GM18517 (cell line): ENCODE data around the gene SPDEF.

Experiments used
- ATAC-seq: cut with Tn5 transposase; IDR thresholded peaks from one replicate; pipeline ENCODE4 v1.9.1; 2021; ENCODE audit warnings: mild to moderate bottlenecking, moderate library complexity; ENCODE audit not compliant: unreplicated experiment

SPDEF gene

GRCh38 chr6:34564181-34564580 is 8.1 kb upstream of the SPDEF start:
- ATAC-seq = no peak

DNA sequence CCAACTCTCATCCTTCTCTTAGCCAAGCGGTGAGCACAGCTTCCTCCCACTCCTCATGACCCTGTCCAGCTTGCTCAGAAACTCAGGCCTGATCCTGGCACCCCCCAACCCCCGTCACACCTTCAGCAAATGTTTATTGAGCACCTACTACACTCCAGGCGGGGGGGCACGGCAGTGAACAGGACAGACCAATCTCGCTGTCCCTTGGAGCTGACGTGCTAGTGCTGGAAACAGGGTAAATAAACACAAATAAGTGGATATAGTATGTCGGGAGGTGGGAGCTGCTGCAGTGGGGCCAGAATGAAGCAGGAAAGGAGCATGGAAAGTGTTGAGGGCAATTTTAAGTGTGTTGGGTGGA is 7.4 kb upstream of the SPDEF start:
- no peak for ATAC-seq

DNA sequence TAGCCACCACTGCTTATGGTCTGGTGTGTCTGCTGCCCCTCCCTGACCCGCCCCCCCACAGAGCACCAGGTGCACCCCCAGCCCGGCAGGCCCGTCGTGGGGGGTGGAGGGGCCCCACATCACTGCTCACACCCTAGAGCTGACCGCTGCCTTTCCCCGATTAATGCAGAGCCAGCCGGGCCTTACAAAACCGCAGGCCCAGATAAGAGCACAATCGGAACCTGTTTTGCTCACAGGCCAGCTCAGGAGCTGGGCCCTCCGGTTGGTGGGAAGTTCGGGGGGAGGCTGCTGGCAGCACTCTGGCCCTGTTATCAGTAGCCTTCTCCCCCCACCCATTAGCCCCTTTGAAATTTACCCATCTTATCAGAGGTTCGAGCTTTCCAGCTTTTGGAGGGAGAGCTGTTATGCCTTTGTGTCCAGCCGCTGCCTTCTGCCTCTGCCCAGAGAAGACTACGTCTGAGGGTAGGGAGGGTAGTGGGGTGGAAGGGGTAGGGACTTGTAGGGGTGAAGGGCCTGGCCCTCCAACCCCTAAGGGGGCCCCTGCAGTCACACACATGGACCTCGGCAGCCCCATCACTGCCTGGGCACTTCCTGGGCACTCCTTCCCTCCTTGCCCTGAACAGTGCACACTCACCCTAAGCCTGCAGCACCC is 6.9 kb upstream of the SPDEF start:
- ATAC-seq = no peak

- no peak for ATAC-seq
Measured at GRCh38 chr6:34562350-34562749, 6.2 kb upstream of the SPDEF start.

- no peak for ATAC-seq
Measured at GRCh38 chr6:34561227-34561530, 5.0 kb upstream of the SPDEF start.

GRCh38 chr6:34560366-34561226 is 4.5 kb upstream of the SPDEF start:
- ATAC-seq = no peak

GRCh38 chr6:34559651-34560365 is 3.7 kb upstream of the SPDEF start:
- ATAC-seq = no peak

DNA sequence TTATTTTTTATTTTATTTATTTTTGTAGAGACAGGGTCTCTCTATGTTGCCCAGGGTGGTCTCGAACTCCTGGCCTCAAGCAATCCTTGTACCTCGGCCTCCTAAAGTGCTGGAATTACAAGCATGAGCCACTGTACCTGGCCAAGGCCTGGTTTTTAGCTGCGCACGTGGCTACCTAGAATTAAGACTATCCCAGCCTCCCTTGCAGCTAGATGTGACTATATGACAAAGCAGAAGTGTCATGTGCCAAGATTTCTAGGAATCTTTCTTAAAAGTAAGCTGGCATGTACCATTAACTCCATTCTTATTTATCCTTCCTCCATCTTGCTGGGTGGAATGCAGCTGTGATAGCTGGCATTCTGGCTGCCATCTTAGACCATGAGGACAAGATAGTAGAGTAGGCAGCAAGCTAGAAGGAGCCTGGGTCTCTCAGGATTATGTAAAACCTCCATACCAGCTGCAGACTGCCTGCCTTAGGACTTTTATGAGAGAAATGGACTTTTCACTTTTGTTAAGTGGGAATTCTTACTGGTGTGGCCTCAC is 2.1 kb upstream of the SPDEF start:
- ATAC-seq = no peak

DNA sequence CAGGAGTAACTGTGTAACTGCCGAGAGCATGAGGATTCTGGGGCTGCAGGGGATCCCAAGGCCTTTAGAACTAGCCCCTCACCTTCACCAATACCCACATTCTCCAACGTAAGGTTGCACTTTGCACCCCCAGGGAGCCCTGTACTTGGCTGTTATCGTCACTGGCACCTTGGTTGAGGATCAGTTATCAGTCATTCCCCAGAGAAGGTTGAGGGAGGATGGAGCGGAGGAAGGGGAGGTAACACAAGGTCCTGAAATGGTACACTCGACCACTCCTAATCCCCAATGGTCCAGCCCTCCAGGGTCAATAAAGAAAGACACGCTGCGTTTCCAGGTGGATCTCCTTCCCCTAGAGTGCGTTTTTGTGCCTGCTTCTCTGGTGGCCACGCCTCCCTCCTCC is 1.1 kb upstream of the SPDEF start:
- ATAC-seq = no peak

GRCh38 chr6:34556493-34556892 is 364 bp upstream of the SPDEF start:
- no peak for ATAC-seq

DNA sequence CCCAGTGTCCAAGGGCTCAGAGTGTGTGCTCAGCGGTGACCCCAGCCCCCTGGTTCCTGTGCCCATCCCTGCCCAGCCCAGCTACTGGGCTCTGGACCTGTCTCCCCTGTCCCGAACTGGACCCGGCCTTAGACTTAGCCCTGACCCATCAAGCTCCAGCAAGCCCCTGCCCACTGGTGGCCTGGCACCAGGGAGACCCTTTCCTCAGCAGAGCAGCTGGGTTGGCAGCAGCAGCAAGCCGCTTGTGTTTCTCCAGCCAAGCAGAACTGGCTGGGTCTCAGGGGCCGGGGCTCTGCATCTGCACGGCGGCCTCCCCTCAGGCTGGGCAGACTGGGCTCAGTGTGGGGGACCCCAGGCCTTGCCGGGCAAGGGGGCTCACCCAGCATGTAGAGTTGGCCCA is 801 bp downstream of the SPDEF start:
- no peak for ATAC-seq

DNA sequence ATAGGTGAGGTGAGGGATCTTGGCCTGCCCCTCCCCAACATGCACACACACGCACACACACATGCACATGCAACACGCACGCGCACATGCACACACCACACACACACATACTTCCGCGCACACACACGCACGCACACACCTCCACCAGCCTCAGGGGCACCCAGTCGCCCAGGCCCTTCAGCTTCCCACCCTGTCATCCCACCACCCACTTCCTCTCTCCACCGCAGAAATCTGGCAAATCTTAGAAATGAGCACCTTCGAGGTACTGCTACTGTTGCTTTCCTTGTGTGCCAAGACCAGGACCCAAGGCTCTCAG is 1.2 kb downstream of the SPDEF start:
- ATAC-seq = no peak

DNA sequence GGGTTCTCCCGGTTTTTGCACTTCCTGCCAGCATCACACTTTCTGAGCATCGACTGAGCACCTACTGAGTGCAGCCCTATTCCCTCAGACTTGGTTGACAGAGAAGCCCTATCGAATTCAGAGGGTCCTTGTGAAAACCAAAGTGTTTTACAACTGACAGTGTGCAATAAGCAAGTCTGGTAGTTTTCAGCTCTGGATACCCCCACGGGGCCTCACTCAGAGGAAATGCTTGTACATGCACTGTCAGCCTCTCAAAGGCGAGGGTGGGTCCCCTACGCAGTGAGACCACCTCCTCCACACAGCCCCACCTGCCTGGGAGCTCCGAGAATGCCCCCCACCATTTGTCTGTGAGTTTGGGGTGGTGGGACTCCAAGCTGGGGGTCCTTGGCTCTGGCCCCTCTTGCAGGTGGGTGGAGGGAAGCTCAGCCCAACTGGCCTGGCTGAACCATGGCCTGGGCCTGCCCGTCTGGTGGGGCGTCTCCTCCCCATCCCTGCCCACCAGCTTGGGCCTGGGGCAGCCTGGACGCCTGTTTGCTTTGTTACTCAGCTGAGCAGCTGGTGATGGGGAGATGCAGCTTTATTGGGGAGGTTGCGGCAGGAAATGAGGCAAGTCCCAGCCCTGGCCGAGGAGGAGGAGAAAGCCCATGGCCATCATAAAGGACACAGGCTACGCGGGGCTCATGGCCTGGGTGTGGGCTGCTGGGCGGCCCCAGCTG is 1.7 kb downstream of the SPDEF start:
- no peak for ATAC-seq

GRCh38 chr6:34553750-34554149 is 2.4 kb downstream of the SPDEF start:
- ATAC-seq = no peak

DNA sequence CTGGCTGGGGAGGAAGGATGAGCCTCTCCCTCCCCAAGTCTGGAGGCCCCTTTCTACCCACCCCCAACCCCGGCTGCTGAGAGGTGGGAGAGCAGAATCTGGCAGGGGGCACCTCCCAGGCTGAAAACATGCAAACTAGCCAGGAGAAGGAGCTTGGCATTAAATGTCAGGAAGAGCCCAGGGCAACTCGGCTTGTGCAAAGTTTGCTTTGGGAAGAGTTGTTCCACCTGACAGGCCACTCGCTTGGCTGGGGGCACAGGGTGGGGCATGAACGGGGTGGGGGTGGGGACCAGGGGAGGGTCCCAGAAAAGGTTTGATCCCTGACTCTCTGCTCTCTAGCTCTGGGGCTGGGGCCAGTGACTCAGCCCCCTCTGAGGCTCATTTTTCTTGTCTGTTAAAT is 3.0 kb downstream of the SPDEF start:
- ATAC-seq = no peak

DNA sequence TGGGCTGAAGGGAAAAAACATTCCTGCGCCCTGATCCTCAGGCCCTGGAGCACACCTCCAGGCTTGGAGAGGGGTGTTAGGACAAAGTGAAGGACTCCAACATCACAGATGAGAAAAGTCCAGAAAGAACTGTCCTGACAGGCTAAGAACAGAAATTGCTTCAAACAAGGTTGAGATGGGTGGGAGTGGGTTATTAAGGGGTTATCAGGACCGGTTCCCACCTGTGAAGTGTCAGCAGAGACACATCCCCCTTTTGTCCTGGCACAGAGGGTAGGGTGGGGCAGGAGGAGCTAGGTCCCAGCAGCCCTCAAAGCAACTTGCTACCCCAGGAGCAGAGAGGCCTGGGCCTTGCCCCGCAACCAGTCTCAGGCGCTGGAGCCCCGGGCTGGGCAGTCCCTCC is 3.5 kb downstream of the SPDEF start:
- ATAC-seq = no peak

- no peak for ATAC-seq
Measured at GRCh38 chr6:34551720-34552119, 4.4 kb downstream of the SPDEF start.

- no peak for ATAC-seq
Measured at GRCh38 chr6:34549804-34550202, 6.3 kb downstream of the SPDEF start.

DNA sequence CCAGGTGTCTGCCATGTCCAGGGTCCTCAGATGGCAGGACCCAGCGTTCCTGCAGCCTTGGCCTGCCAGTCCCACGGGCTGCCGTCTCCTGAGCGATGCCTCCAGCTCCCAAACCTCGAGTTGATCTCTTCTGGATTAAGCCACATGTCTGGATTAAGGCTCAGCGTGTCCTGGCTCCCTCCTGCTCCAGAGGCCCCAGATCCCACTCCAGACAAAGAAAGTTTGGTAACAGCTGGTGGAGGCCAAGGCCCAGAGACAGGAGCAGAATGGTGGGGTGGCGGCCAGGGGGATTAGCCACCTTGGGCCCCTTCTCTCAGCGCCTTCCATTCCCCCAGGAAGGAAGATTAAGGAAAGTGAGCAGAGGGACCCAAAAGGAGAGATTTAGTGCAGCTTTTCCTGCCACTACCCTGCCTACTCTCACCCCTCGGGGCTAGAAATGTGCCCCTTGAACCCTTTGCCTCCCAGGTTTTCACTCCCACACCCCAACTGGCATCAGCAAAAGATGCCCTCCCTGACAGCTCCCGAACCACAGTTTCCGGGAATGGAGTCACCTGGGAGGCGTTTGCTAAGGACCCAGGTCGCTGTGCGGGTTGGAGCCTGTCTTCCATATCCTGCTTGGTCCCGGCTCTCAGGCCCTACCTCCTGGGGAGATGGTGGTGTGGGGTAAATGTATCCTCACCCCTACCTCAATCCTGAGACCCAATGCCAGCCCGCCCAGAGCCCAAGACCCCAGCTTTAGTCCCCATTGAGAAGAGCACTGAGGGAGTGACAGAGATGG is 6.9 kb downstream of the SPDEF start:
- ATAC-seq = no peak
